HG03558 (cell line): ENCODE data around the gene COL15A1.

Experiments used
- ATAC-seq: cut with Tn5 transposase; IDR thresholded peaks from one replicate; pipeline ENCODE4 v1.9.1; 2021; ENCODE audit warnings: moderate number of reproducible peaks; ENCODE audit not compliant: unreplicated experiment; ENCODE audit errors: extremely low read depth

Gene COL15A1

DNA sequence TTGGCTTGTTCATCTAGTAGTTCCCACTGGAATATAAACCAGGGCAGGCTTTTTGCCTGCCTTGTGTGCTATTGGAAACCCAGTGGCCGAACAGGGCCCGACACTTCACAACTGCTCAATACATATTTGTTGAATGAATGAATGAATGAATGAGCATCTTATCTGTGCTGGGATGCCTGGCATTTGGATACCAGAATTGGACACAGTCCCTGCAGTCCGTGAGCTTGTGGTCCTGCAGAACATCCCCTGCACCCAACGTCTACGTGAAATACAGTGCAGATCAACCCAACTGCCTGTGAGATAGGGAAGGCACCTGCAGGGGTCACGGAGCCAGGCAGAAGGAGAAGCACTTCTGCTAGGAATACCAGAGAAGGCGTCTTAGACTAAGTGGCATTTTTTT is 30.0 kb upstream of the COL15A1 start:
- no peak for ATAC-seq

DNA sequence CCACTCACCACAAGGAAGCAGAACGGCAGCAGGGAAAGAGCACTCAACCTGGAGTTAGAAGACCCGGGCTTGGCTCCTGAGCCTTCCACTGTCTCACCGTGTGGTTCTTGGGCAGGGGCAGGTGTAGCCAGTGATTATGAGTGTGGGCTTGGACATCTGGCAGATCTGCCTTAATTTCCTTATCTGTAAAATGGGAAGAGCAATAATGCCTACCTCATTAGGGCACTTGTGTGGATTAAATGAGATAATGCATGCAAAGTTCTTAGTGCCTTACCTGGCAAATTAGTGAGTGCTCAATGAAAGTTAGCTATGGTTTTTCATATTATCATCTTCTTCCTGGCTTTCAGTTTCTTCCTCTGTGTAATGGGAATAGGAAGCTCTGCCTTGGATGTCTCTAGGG is 28.1 kb upstream of the COL15A1 start:
- no peak for ATAC-seq

DNA sequence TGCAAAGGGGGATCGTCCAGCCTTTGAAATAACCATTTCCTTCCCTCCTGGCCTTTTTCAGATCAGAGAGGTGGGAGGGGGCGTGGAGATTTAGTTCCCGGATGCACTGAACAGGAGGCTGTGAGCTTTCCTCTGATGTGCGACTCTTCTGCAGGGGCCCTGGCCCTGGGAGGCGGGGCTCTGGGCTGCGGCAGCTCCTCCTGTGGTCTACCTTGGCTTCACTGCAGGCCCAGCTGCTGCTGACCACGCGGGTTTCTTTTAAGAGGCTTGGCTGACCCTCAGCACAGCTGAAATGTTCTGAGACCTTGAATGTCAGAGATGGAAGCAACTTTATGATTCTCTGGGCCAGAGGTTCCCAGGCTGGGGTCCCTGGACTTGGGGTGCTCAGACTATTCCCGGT is 27.0 kb upstream of the COL15A1 start:
- no peak for ATAC-seq

DNA sequence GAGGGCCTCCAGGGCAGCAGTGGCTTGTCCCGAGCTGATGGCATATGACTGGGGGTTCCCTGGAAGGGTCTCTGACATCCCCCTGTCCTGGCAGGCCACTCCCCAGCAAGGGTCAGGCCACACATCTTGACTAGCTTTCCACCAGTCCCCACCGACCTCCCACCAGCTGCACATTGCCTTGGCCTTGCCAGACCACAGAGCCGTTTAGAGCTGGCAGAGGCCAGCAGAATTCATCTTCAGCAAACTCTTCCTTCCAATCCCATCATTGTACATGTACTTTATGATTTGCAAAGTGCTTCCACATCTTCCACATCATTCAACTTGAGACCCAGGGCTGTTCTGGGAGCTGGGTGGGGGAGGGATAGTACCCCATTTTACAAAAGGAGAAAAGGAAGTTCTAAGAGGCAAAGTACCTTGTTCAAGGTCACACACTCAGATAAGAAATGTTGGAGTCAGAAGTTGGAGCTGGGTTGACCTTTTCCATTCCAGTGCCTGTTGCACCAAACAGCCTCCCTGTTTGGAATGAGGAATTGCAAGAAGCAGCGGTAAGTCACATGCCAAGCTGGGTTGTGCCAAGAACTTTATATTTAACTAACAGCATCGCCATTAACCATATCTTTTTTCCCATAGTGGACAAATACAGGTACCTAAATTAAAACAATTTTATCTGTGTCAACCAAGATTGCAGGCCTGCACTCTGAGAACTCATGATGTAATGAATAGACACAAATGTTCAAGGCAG is 25.8 kb upstream of the COL15A1 start:
- no peak for ATAC-seq

DNA sequence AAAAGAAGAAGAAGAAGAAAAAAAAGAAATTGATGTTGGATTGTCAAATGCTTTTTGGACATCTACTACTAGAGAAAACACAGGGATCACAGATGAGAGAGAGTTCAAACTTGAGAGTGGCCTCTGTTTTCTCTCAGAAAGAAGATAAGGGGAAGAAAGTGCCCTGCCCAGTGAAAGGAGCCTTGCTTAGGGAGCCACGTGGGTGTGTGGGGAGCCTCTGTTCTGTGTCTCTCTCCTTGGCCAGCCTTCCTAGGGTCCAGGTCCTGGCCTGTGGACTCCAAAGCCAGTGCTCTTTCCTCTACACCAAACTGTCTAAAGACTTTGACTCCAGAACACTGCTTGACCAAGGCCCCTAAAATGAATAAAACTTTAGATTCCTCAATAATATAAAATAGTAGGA is 22.0 kb upstream of the COL15A1 start:
- ATAC-seq, result no peak

DNA sequence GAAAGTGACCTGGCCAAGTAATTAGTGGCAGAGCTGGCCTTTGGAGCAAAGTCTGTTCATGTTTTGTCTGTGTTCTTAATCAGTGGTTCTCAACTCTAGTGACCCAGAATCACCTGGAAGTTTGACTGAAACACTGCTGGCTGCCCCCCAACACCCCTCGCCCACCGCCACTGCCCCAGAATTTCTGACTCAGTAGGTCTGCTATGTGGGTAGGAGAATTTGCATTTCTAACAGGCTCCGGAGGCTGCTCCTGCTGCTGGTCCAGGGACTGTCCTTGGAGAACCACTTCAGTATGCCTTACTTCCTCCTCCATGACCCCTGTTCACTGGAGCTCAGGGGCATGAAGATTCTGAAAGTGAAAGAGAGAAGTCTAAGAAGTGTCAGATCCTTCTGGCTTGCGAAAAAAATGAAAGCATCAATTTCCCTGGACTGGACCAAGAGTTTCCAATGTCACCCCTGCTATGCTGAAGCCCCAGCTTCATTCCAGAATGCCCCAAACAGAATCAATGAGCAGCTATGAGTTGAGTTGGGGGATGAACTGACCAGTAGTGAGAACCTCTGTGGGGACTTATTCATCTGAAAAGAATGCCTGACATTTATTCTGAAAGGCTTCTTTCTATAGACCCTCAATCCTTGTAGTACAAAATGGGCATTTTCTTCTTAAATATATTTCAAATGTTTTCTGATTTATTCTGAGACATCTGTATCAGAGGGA is 20.8 kb upstream of the COL15A1 start:
- no peak for ATAC-seq

DNA sequence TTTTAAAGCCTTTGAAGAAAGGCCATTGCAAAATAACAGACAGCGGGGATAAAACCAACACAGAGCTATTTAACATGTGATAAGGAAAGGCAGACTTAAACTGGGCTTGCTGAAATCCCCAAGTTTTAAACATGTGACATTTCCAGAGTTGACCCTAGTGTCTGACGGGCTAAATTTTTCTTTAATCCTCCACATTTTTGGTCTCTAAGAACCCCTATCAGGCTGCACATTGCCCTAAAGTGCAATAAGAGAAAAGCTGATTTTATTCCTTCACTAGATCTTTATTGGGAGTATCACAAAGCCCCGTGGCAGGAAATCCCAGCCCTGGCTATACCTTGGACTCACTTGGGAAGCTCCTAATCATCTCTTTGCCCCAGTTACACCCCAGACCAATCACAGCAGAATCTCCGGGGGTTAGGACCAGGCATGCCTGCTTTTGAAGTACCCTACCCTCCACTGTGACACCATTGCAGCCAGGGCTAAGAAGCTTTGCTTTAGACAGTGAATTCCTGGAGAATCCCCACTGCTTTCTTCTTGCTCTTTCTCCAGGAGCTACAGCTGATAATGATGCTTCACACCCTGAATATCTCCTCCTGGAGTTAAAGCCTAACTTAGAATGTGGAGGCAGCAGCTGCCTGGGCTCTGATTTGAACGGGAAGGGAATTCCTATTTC is 20.1 kb upstream of the COL15A1 start:
- no peak for ATAC-seq

DNA sequence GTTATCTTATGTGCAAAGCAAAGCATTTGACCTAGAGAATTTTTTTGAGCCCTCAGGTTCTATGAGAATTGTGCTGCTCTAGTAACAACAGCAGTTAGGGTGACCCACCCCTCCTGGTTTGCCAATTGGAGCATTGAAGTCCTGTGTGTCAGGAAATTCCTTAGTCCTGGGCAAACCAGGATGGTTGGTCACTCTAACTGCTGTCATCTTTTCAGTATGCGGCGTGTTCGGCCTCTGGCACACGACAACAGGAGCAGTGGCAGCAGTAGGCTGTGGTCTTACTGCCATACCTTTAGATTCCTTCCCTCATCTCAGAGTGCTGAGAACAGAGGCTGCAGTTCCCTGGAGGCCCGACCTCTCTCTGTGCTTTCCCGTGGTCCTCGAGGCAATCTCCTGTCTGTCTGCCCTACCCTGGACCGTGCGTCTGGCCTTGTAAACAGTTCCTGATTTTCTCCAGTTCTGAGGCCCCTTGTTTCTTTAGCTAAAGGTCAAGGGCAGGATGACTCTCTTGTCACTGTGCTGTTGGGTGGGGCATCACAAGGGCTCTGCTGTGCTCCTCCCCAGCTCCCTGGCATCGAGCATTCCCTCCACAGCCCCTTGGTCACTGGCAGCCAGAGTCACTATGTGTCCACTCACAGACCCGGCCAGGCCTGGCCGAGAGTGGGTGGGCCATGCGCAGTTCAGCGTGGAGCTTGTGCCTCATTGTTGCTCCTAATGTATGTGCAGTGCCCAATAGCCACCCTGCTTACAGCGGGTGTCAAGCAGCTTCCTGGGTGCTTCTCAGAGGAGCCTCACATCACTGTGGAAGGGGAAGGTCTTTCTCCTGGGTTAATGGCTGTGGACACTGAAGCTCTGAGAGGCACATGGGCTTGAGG is 18.5 kb upstream of the COL15A1 start:
- ATAC-seq, result no peak

DNA sequence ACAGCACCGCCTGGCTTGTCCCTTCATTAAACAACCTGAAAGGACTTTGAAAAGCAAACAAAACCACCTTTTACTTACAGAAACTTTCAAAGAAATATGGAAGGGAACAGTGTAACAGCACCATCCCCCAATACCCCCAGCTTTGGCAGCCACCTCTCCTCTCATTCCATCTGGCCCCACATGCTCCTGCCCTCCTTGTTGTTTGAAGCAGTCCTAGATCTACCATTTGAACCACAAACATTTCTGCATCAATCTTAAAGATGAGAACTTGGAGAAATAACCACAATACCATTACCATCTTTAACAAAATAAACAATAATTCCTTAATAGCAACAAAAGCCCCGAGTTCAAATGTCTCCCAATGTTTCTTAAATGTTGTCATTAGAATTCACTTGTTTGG is 17.8 kb upstream of the COL15A1 start:
- ATAC-seq, result no peak

DNA sequence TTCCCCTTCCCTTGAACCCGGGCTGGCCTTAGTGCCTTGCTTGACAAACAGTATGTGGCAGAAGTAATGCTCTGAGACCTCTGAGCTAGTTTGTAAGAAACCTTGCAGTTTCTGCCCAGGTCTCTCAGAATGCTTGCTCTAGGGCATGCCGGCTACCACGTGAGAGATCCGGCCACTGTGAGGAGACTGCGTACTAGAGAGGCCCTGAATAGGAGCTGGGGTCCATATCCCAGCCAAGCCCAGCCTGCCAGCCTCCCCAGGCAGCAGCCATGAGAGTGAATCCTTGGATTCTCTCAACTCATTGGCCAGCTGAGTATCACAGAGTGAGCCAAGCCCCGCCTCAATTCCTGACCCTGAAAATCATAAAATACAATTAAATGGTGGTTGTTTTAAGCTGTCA is 16.0 kb upstream of the COL15A1 start:
- no peak for ATAC-seq

DNA sequence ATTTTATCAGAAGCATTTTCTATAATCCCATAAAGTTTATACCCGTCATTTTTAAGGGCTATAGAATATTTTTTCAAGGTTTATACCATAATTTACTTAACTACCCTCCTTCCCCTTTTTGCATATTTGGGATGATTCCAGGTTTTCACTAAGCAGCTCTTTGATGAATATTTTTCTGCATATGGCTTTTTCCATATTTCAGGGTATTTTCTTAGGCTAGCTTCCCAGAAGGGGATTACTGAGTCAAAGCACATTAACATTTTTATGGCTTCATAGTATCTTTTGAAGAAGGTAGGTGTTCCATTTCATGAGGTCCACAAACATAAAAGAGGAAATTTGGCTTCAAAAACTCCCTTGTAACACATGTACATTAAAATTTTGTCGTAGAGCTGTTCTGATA is 14.6 kb upstream of the COL15A1 start:
- no peak for ATAC-seq

DNA sequence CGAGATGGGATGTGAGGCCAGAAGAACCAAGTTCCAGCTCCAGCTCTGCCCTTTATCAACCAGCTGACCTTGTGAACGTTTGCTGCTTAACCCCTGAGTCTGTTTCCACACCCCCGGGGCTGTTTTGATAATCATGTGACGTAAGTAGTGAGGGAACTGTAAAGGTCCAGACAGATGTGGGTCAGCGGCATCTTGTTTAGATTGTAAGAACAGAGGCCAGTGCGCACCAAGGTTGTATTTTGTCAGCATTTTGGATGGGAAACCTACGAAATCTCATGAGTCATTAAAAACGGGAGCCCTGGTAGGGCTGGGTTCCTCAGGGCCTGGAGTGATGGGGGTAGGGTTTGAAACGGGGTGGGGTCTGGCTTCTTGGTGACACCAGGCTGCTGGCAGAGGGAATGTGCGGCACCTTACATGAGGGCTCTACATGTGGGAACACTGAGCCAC is 13.8 kb upstream of the COL15A1 start:
- ATAC-seq, result no peak

DNA sequence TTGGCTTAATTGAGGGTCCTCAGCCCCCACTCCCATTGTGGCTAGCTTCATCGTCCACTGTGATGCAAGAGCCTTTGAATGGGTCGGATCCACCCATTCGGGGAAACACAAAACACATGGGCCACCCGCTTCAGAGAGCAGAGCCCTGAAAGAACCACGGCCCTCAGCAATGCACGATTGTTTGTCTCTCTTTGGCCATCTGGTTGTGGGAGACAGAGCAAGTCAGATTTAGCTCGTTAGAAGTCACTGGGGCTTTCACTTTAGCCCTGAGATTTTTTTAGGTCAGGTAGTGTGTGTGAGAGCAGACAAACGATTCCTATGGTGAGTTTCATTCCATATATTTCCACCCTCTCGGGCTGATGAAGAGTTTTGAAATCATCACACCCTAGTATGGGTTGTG is 12.9 kb upstream of the COL15A1 start:
- no peak for ATAC-seq

DNA sequence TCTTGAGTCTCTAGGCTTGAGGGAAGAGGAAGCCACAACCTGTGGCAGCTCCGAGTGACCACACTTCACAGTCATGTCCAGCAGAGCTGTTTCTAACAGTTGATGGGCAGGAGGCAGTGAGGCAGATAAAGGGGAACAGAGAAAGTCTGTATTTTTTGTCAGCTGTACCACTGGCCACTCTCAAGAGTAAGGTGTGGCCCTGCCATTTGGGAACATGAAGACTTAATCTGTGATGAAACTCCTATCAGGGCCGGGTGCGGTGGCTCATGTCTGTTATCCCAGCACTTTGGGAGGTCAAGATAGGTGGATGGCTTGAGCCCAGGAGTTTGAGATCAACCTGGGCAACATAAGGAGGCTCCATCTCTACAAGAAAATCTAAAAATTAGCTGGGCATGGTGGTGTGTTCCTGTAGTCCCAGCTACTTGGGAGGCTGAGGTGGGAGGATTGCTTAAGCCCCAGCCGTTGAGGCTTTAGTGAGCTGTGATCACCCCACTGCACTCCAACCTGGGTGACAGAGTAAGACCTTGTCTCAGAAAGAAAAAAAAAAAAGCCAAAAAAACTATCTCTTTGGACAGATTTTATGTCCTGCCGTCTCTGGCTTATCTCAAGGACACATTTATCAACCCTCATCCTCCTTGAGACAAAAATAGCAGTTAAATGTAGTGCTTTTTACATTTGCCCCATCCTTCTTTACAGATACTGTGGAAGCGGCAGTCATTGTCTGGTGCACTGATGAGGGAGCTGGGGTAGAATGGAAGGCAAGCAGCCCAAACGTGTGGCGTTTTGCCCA is 11.9 kb upstream of the COL15A1 start:
- no peak for ATAC-seq

DNA sequence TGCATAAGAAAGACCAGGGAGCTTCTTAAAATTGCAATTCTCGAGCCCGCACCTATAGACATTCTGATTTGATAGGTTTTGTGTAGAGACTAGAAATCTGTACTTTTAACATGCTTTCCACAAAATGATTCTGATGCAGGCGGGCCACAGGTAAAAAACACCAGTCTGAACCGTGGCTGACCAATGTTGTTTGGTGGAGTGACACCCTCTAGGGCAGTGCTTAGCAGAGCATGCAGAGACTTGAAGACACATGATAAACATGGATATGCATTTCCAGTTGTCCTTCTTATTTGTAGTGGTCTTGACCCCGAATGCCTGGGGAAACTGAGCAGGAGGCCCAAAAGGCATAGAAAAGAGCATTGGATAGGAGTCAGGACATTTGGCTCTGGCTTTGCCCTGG is 10.5 kb upstream of the COL15A1 start:
- ATAC-seq, result no peak

DNA sequence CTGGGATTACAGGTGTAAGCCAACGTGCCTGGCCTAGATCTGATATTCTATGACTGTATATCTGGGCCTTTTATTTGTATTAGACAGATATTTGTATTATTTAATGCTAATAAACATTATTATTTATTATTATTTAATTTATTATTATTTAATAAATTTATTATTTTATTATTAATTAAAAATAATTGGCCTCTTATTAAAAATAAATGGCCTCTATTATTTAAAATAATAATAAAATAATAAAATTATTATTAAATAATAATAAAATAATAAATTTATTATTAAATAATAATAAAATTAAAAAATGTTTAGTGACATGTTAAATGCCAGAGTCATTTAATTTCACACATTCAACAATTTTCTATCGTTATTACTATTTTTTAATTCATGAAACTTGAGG is 9.8 kb upstream of the COL15A1 start:
- ATAC-seq, result no peak

DNA sequence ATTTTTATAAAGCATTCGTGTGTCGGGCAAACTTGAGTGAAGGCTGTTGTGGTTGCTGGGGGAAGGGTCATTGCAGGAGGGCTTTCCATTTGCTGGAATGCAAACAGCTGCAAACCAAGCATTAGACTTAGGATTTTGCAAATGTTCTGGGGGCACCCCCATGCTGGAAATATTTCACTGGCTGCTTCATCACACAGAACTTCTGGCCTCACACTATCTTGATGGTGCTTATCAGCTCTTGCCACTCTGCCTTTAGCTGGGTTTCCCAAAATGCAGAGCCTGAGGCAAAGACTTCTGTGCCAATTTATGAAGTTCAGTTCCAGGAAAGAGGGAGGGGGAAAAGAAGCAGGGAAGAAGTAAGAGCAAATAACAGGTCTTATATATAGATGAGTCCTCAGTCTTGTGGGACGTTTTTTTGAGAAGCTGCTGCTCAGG is 8.6 kb upstream of the COL15A1 start:
- no peak for ATAC-seq

DNA sequence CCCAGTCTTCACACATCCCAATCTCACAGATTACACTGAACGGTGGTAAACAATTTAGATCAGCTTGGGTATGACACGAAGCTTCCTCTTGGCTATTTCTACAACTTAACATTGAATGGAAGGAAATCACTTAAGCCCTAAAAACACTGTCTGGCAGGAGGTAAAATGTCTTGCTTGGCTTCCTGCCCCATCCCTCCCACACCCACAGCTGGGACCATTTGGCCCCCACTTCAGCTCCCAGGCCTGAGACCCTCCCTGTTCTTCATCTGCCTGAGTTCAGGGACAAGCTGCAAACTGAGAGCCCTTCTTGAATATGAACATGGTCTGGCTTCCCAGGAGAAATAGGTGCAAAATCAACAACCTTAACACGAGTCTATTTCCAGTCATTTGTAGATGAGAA is 3.4 kb upstream of the COL15A1 start:
- ATAC-seq, result no peak

DNA sequence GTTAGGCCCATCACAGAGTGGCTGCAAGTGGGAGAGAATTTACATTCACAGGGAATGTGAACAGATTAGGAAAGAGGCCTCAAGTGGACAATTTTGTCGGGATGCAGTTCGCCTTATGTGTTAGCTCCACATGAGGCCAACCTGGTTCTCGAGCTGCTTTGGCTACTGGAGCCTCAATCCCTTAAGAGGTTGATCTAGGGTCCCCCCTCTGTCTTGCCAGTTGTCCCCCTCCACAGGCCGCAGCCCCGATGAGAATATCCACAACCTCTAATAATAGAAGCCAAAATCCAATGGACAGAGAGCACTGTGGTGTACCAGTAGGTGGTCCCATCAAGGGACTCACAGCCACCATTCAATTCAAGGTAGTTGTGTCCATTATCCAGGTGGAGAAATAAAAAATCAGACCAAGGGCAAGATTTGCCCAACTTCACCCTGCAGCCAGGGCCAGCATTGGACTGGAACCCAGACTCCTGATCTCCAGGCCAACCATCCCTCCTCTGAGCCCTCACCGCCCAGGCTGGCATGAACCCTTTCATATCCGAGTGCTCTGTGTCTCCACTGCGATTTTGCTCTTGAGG is 1.7 kb upstream of the COL15A1 start:
- ATAC-seq, result no peak
